IMR-90 (cell line): ENCODE measurements around the gene THBS4.

Experiments used
- BHLHE40 ChIP-seq: fragments of 150-350 bp; IDR thresholded peaks from 2 replicates; pipeline ENCODE4 v1.6.1; 2016; ENCODE audit warnings: mild to moderate bottlenecking, low read depth, low read length
- CHD1 ChIP-seq: IDR thresholded peaks from 2 replicates; pipeline ENCODE4 v1.6.1; 2012; ENCODE audit warnings: low read depth, low read length, improper control_type of control experiment
- CTCF ChIP-seq: conservative IDR thresholded peaks from 2 replicates; pipeline ENCODE4 v1.5.1; 2012; ENCODE audit warnings: mild to moderate bottlenecking, low read depth, low read length, improper control_type of control experiment
- ELK1 ChIP-seq: fragments of 150-350 bp; IDR thresholded peaks from 2 replicates; pipeline ENCODE4 v1.6.1; 2016; ENCODE audit warnings: low read depth, mild to moderate bottlenecking, low read length, moderate library complexity, borderline replicate concordance
- FOS ChIP-seq: fragments of 150-350 bp; IDR thresholded peaks from 2 replicates; pipeline ENCODE4 v1.6.1; 2016; ENCODE audit warnings: low read depth, low read length
- MAFK ChIP-seq: IDR thresholded peaks from 2 replicates; pipeline ENCODE4 v1.6.1; 2012; ENCODE audit warnings: low read depth, low read length, improper control_type of control experiment
- MAZ ChIP-seq: IDR thresholded peaks from 2 replicates; pipeline ENCODE4 v1.6.1; 2012; ENCODE audit warnings: low read depth, mild to moderate bottlenecking, low read length, improper control_type of control experiment, moderate library complexity, borderline replicate concordance
- MXI1 ChIP-seq: IDR thresholded peaks from 2 replicates; pipeline ENCODE4 v1.6.1; 2012; ENCODE audit warnings: low read depth, mild to moderate bottlenecking, low read length, moderate library complexity, borderline replicate concordance
- POLR2A ChIP-seq: IDR thresholded peaks from 2 replicates; pipeline ENCODE4 v1.6.1; 2012; ENCODE audit warnings: mild to moderate bottlenecking, low read depth, low read length
- RAD21 ChIP-seq: IDR thresholded peaks from 2 replicates; pipeline ENCODE4 v1.6.1; 2012; ENCODE audit warnings: low read length, improper control_type of control experiment
- RCOR1 ChIP-seq: IDR thresholded peaks from 2 replicates; pipeline ENCODE4 v1.6.1; 2012; ENCODE audit warnings: mild to moderate bottlenecking, low read length, improper control_type of control experiment; ENCODE audit not compliant: insufficient replicate concordance
- SMC3 ChIP-seq: fragments of 150-350 bp; IDR thresholded peaks from 2 replicates; pipeline ENCODE4 v1.6.1; 2016; ENCODE audit warnings: low read depth, mild to moderate bottlenecking, antibody characterized with exemption, low read length, moderate library complexity
- USF2 ChIP-seq: fragments of 150-350 bp; IDR thresholded peaks from 2 replicates; pipeline ENCODE4 v1.6.1; 2017; ENCODE audit warnings: mild to moderate bottlenecking, antibody characterized with exemption, low read length, low read depth

GRCh38 chr5:80025069-80025468 lies 10.1 kb upstream of the THBS4 start:
- TF ChIP-seq CTCF, result no peak
- TF ChIP-seq MAZ, result no peak
- TF ChIP-seq USF2, result no peak
- no peak for TF ChIP-seq FOS
- TF ChIP-seq POLR2A, result no peak
- no peak for TF ChIP-seq SMC3
- no peak for TF ChIP-seq RAD21
- no peak for TF ChIP-seq CHD1
- no peak for TF ChIP-seq BHLHE40
- TF ChIP-seq ELK1, result no peak
- TF ChIP-seq RCOR1, result no peak
- no peak for TF ChIP-seq MXI1
- TF ChIP-seq MAFK, result no peak
